K562 (cell line): Measurements from ENCODE around the gene TDRD5. TPM values are rescaled to one million over a fixed set of nuclear protein-coding genes. Genes with fewer than 3 reads are reported as not detected.

Experiments
- AFF1 ChIP-seq, 2 experiments: fragments of 450-650 bp; IDR thresholded peaks; 2 replicates each; pipeline ENCODE4 v1.6.1; 2018; ENCODE audit warnings: mild to moderate bottlenecking in 2 of 2, low read depth in 1 of 2; ENCODE audit not compliant: partially characterized antibody in 2 of 2
- C11orf30 ChIP-seq: fragments of 450-650 bp; IDR thresholded peaks from 2 replicates; pipeline ENCODE4 v1.6.1; 2016; ENCODE audit warnings: low read depth, mild to moderate bottlenecking
- DPF2 ChIP-seq: fragments of 450-650 bp; IDR thresholded peaks from 2 replicates; pipeline ENCODE4 v1.6.1; 2016
- FOXA1 ChIP-seq: fragments of 450-650 bp; IDR thresholded peaks from 2 replicates; pipeline ENCODE4 v1.6.1; 2016; ENCODE audit warnings: mild to moderate bottlenecking, borderline replicate concordance
- GTF2E2 ChIP-seq: fragments of 200-800 bp; sonication (Bioruptor generic); IDR thresholded peaks from 2 replicates; pipeline ENCODE4 v1.6.1; 2016; ENCODE audit warnings: missing genetic modification characterization, missing compliant biosample characterization
- HDAC3 ChIP-seq: fragments of 450-650 bp; IDR thresholded peaks from 2 replicates; pipeline ENCODE4 v1.6.1; 2018; ENCODE audit warnings: borderline replicate concordance, mild to moderate bottlenecking, moderate library complexity; ENCODE audit not compliant: partially characterized antibody
- HMGXB4 ChIP-seq: sonication (generic); formaldehyde crosslinking; IDR thresholded peaks from 2 replicates; pipeline ENCODE4 v1.8.1; 2023; ENCODE audit warnings: mild to moderate bottlenecking, missing genetic modification reagents
- MTA3 ChIP-seq: fragments of 450-650 bp; formaldehyde crosslinking; IDR thresholded peaks from 2 replicates; pipeline ENCODE4 v1.6.1; 2017; ENCODE audit warnings: mild to moderate bottlenecking, borderline replicate concordance
- NFE2 ChIP-seq: IDR thresholded peaks from 2 replicates; pipeline ENCODE4 v1.6.1; 2014; ENCODE audit warnings: antibody characterized with exemption, low read depth
- NR2F6 ChIP-seq: fragments of 450-650 bp; formaldehyde crosslinking; IDR thresholded peaks from 2 replicates; pipeline ENCODE4 v1.4.0; 2020; ENCODE audit warnings: mild to moderate bottlenecking
- RAD21 ChIP-seq, 2 experiments: fragments of 250-450 bp in 1 of 2; fragments of 450-650 bp in 1 of 2; sonication (Bioruptor Pico) in 1 of 2; formaldehyde crosslinking in 1 of 2; IDR thresholded peaks in 1 of 2; conservative IDR thresholded peaks in 1 of 2; 2 replicates each; pipeline versions ENCODE4 v1.4.0 to v1.8.0; 2020 to 2022; ENCODE audit warnings: mild to moderate bottlenecking in 2 of 2, moderate library complexity in 1 of 2
- RHOXF2B ChIP-seq: fragments of 250-450 bp; sonication (Bioruptor Pico); conservative IDR thresholded peaks from 2 replicates; pipeline ENCODE4 v1.5.1; 2021
- SMC3 ChIP-seq: conservative IDR thresholded peaks from 2 replicates; pipeline ENCODE4 v1.6.1; 2011; ENCODE audit warnings: low read depth, low read length, improper control_type of control experiment; ENCODE audit not compliant: insufficient read depth
- TBP ChIP-seq: optimal IDR thresholded peaks from 2 replicates; pipeline ENCODE3; 2011; ENCODE audit warnings: low read depth, low read length, improper control_type of control experiment
- XRCC4 ChIP-seq: IDR thresholded peaks from one replicate; pipeline ENCODE4 v1.6.1; 2011; ENCODE audit not compliant: insufficient read depth, insufficient read length; ENCODE audit errors: extremely low read depth
- ZBTB17 ChIP-seq: fragments of 450-650 bp; formaldehyde crosslinking; IDR thresholded peaks from 2 replicates; pipeline ENCODE4 v1.4.0; 2020; ENCODE audit warnings: mild to moderate bottlenecking
- ZBTB26 ChIP-seq: fragments of 450-650 bp; formaldehyde crosslinking; IDR thresholded peaks from 2 replicates; pipeline ENCODE4 v1.4.0; 2022; ENCODE audit warnings: missing genetic modification characterization
- ZBTB34 ChIP-seq: fragments of 250-450 bp; sonication (Bioruptor Pico); IDR thresholded peaks from 2 replicates; pipeline ENCODE4 v1.8.0; 2021; ENCODE audit warnings: mild to moderate bottlenecking, moderate library complexity
- ZNF174 ChIP-seq: fragments of 250-450 bp; sonication (Bioruptor Pico); IDR thresholded peaks from 2 replicates; pipeline ENCODE4 v1.4.0; 2020; ENCODE audit warnings: mild to moderate bottlenecking
- ZNF384 ChIP-seq: IDR thresholded peaks from 2 replicates; pipeline ENCODE4 v1.6.1; 2012; ENCODE audit warnings: low read depth, low read length, improper control_type of control experiment
- ZNF41 ChIP-seq: fragments of 250-450 bp; sonication (Bioruptor Pico); conservative IDR thresholded peaks from 2 replicates; pipeline ENCODE4 v1.4.0; 2020; ENCODE audit warnings: mild to moderate bottlenecking
- polyA plus RNA-seq, 8 experiments: library from polyadenylated mRNA; depleted of rRNA in 4 of 8; stranded (reverse) in 5 of 8; unstranded in 3 of 8; fragments of >200 nt; fragmentation: Nextera tagmentation in 2 of 8; fragmentation: Illumina TruSeq in 1 of 8; extraction: Ambion mirVana in 2 of 8; extraction: Trizol in 1 of 8; gene quantifications; 2 replicates each; pipeline versions ENCODE4 v1.2.1 to v1.2.3, GENCODE V29; 2011 to 2014; ENCODE audit warnings: inconsistent platforms in 1 of 8, missing spikeins in 1 of 8
- total RNA-seq, 7 experiments: library from RNA; depleted of rRNA in 6 of 7; stranded (reverse); fragments of >200 nt in 6 of 7; fragmentation: Illumina TruSeq in 2 of 7; extraction: Trizol in 2 of 7; gene quantifications; 2 replicates each; pipeline versions ENCODE4 v1.2.1 to v1.2.3, GENCODE V29; 2011 to 2021; ENCODE audit warnings: low replicate concordance in 1 of 7

TDRD5 gene
- total and polyA plus RNA-seq, 9 of the 15 experiments (the other 6 are each of a cell fraction or from before 2014, with no cell fraction given): 0.04 to 0.57 (median 0.26) TPM; not detected in 1

GRCh38 chr1:179586107-179586823 lies 5.4 kb upstream of the TDRD5 start (continued):
- TF ChIP-seq ZBTB26 (CRISPR knock-in tag) (no peak), ZBTB17 (no peak), DPF2 (no peak), C11orf30 (peak; percentile 25; the same call in 1 of the 2 replicates), NR2F6 (CRISPR knock-in tag) (no peak), TBP (no peak), HDAC3 (no peak), ZBTB34 (no peak), XRCC4 (no peak), NFE2 (no peak), GTF2E2 (tag) (no peak), FOXA1 (no peak), ZNF384 (peak; percentile 43; the same call in 1 of the 2 replicates), RHOXF2B (CRISPR knock-in tag) (no peak), HMGXB4 (CRISPR knock-in tag) (no peak), ZNF41 (CRISPR knock-in tag) (no peak), MTA3 (0 out of 2 replicates have a peak, but pooled peaks have one; percentile 40), AFF1 (IDR thresholded peaks at IDR 0.05; ENCODE audit: low read depth in 1 of 2, partially characterized antibody in 2 of 2) (no peak), RAD21 (CRISPR knock-in tag; conservative IDR thresholded peaks at IDR 0.05 in 1 of 2, IDR thresholded peaks at IDR 0.05 in 1 of 2) (peak in 1 of 2 experiments; percentile 43; a peak in 2 of 4 replicates), SMC3 (peak; percentile 42; the same call in 1 of the 2 replicates), ZNF174 (CRISPR knock-in tag) (no peak)
